Caco-2 (cell line): Measurements from ENCODE around the gene ZDBF2. TPM values are rescaled to one million over a fixed set of nuclear protein-coding genes. Genes with fewer than 3 reads are reported as not detected.

Source experiments
- BruUV-seq: library from RNA; stranded (reverse); fragments of 400-500 nt; replicated peaks from 2 replicates; lab custom pipeline; 2021; lab: Mats Ljungman, UMichigan
- CTCF ChIA-PET: fragments of 300-600 bp; sonication (Branson Sonifier 250); formaldehyde crosslinking; loops from one replicate; lab custom pipeline; 2022; ENCODE audit warnings: antibody characterized with exemption; lab: Charles Lee
- POLR2A ChIA-PET: fragments of 300-600 bp; sonication (Branson Sonifier 250); formaldehyde crosslinking; loops from one replicate; lab custom pipeline; 2022; ENCODE audit warnings: antibody characterized with exemption; lab: Charles Lee
- DNase-seq, 2 experiments: peaks; one replicate each; pipeline versions ENCODE4 v3.0.0 to v3.0.0-alpha.2; 2020 to 2022
- H3K27me3 ChIP-seq: replicated peaks from 2 replicates; pipeline ENCODE4 v1.6.0; 2011; ENCODE audit warnings: low read length; ENCODE audit not compliant: control insufficient read depth, insufficient read depth
- H3K36me3 ChIP-seq: 2 replicates; pipeline ENCODE4 v1.5.1; 2011; ENCODE audit warnings: low read length; ENCODE audit not compliant: control insufficient read depth, insufficient read depth
- H3K4me1 ChIP-seq: fragments of 250-450 bp; sonication (Bioruptor Pico); 2 replicates; pipeline ENCODE4 v1.5.1; 2020; ENCODE audit warnings: mild to moderate bottlenecking
- H3K4me3 ChIP-seq: 2 replicates; pipeline ENCODE4 v1.5.1; 2011; ENCODE audit warnings: low read depth, mild to moderate bottlenecking, control low read depth, low read length
- H3K9me3 ChIP-seq: fragments of 250-450 bp; sonication (Bioruptor Pico); 2 replicates; pipeline ENCODE4 v1.5.1; 2020; ENCODE audit warnings: mild to moderate bottlenecking, moderate library complexity
- H3K27ac Mint-ChIP-seq: one replicate; pipeline ENCODE4 v1.8.0; 2022; ENCODE audit warnings: mixed read lengths; ENCODE audit not compliant: unreplicated experiment
- H3K27me3 Mint-ChIP-seq: one replicate; pipeline ENCODE4 v1.8.0; 2022; ENCODE audit warnings: mixed read lengths; ENCODE audit not compliant: insufficient read depth, unreplicated experiment
- H3K36me3 Mint-ChIP-seq: one replicate; pipeline ENCODE4 v1.8.0; 2022; ENCODE audit warnings: mild to moderate bottlenecking, mixed read lengths; ENCODE audit not compliant: insufficient read depth, unreplicated experiment
- H3K4me1 Mint-ChIP-seq: one replicate; pipeline ENCODE4 v1.8.0; 2022; ENCODE audit warnings: low read depth, mixed read lengths; ENCODE audit not compliant: unreplicated experiment
- H3K4me3 Mint-ChIP-seq: one replicate; pipeline ENCODE4 v1.8.0; 2022; ENCODE audit warnings: mild to moderate bottlenecking, moderate library complexity, mixed read lengths; ENCODE audit not compliant: unreplicated experiment
- H3K9me3 Mint-ChIP-seq: one replicate; pipeline ENCODE4 v1.8.0; 2022; ENCODE audit warnings: mixed read lengths; ENCODE audit not compliant: unreplicated experiment
- CTCF ChIP-seq, 2 experiments: fragments of 200-600 bp in 1 of 2; IDR thresholded peaks; 1 replicate in 1 of 2; 2 replicates in 1 of 2; pipeline versions ENCODE4 v1.5.1 to v1.8.0; 2011 to 2022; ENCODE audit warnings: antibody characterized with exemption in 1 of 2, control low read depth in 1 of 2, inconsistent platforms in 1 of 2, low read depth in 1 of 2, low read length in 1 of 2, mild to moderate bottlenecking in 1 of 2, moderate library complexity in 1 of 2; ENCODE audit not compliant: insufficient read depth in 1 of 2, severe bottlenecking in 1 of 2, unreplicated experiment in 1 of 2
- intact Hi-C: fragments of 100-400 bp; cut with micrococcal nuclease; formaldehyde crosslinking; loops from one replicate; pipeline ENCODE4 v1.10.0; 2022; ENCODE audit not compliant: unreplicated experiment
- total RNA-seq: library from RNA; stranded (reverse); gene quantifications from 2 replicates; pipeline ENCODE4 v1.2.3, GENCODE V29; 2022

The ZDBF2 gene
- total RNA-seq, 1 experiment from 2014 or later: 6.5 TPM

- Mint-ChIP-seq H3K4me3 (no peak overlapping the region), H3K4me1 (no peaks in the 10 kb centered on the region), H3K36me3 (no peaks in the 10 kb centered on the region), H3K9me3 (no peaks in the 10 kb centered on the region), H3K27me3 (peaks cover 15% of the 10 kb centered on the region), H3K27ac (no peak overlapping the region)
- BruUV-seq: no TSS peak
- Histone ChIP-seq H3K9me3 (peaks cover 3% of the 10 kb centered on the region; the same call in 1 of the 2 replicates), H3K4me3 (no peak overlapping the region), H3K36me3 (no peaks in the 10 kb centered on the region), H3K4me1 (no peaks in the 10 kb centered on the region), H3K27me3 (no peaks in the 10 kb centered on the region)
- ChIA-PET CTCF (no interaction called here), POLR2A (no interaction called here)
- intact Hi-C loops: no loop called here
- no peak for TF ChIP-seq CTCF (IDR thresholded peaks at IDR 0.05; ENCODE audit: insufficient read depth in 1 of 2, low read depth in 1 of 2, low read length in 1 of 2, severe bottlenecking in 1 of 2, unreplicated experiment in 1 of 2)
- DNase-seq: no peak
Observed at GRCh38 chr2:206229642-206230041, 44.8 kb upstream of the ZDBF2 start.

- no peak for TF ChIP-seq CTCF (IDR thresholded peaks at IDR 0.05; ENCODE audit: insufficient read depth in 1 of 2, low read depth in 1 of 2, low read length in 1 of 2, severe bottlenecking in 1 of 2, unreplicated experiment in 1 of 2)
- Mint-ChIP-seq H3K36me3 (no peaks in the 10 kb centered on the region), H3K4me1 (no peaks in the 10 kb centered on the region), H3K27me3 (peaks cover 15% of the 10 kb centered on the region), H3K27ac (no peak overlapping the region), H3K4me3 (no peak overlapping the region), H3K9me3 (no peaks in the 10 kb centered on the region)
- no peaks in the 10 kb centered on the region for H3K4me1 ChIP-seq
- H3K4me3 ChIP-seq: no peak overlapping the region
- no peak for DNase-seq
- no TSS peak for BruUV-seq
- H3K36me3 ChIP-seq: no peaks in the 10 kb centered on the region
- CTCF ChIA-PET: no interaction called here
- POLR2A ChIA-PET: no interaction called here
- peaks cover 3% of the 10 kb centered on the region; the same call in 1 of the 2 replicates for H3K9me3 ChIP-seq
- no peaks in the 10 kb centered on the region for H3K27me3 ChIP-seq
- intact Hi-C loops: no loop called here
Observed at GRCh38 chr2:206230060-206230762, 44.3 kb upstream of the ZDBF2 start.

- no peak for DNase-seq
- no peak for TF ChIP-seq CTCF (IDR thresholded peaks at IDR 0.05; ENCODE audit: insufficient read depth in 1 of 2, low read depth in 1 of 2, low read length in 1 of 2, severe bottlenecking in 1 of 2, unreplicated experiment in 1 of 2)
- no peaks in the 10 kb centered on the region for H3K9me3 Mint-ChIP-seq
- H3K36me3 Mint-ChIP-seq: no peaks in the 10 kb centered on the region
- H3K36me3 ChIP-seq: no peaks in the 10 kb centered on the region
- H3K9me3 ChIP-seq: no peaks in the 10 kb centered on the region
- no peaks in the 10 kb centered on the region for H3K27me3 ChIP-seq
- intact Hi-C loops: no loop called here
- ChIA-PET CTCF (no interaction called here), POLR2A (no interaction called here)
- H3K27ac Mint-ChIP-seq: no peak overlapping the region
- no peaks in the 10 kb centered on the region for H3K4me1 ChIP-seq
- no peaks in the 10 kb centered on the region for H3K4me1 Mint-ChIP-seq
- H3K4me3 Mint-ChIP-seq: no peak overlapping the region
- BruUV-seq: no TSS peak
- peaks cover 15% of the 10 kb centered on the region for H3K27me3 Mint-ChIP-seq
- H3K4me3 ChIP-seq: no peak overlapping the region
Observed at GRCh38 chr2:206231669-206232286, 42.7 kb upstream of the ZDBF2 start.
